Aorta (tissue), 5 donors: Measurements from ENCODE around the gene MAPT. TPM values are rescaled to one million over a fixed set of nuclear protein-coding genes. Genes with fewer than 3 reads are reported as not detected.

ENCODE experiments used
- ATAC-seq: fragments of 200-7000 bp; cut with Tn5 transposase; one replicate; pipeline ENCODE4 v1.9.1; 2022; ENCODE audit warnings: moderate library complexity; ENCODE audit not compliant: low FRiP score
- DNase-seq, 2 donors: peaks; one replicate each; pipeline ENCODE4 v3.0.0-alpha.2; 2020
- H3K27ac ChIP-seq, 2 donors: one replicate each; pipeline ENCODE4 v1.5.1; 2013; ENCODE audit warnings: low read length in 2 of 2, mild to moderate bottlenecking in 2 of 2, moderate library complexity in 2 of 2, control low read depth in 1 of 2, inconsistent platforms in 1 of 2, low read depth in 1 of 2
- H3K27me3 ChIP-seq, 2 donors: one replicate each; pipeline ENCODE4 v1.6.1; 2013; ENCODE audit warnings: control low read depth in 1 of 2, low read length in 1 of 2, mild to moderate bottlenecking in 1 of 2, moderate library complexity in 1 of 2; ENCODE audit not compliant: insufficient read depth in 2 of 2, control insufficient read depth in 1 of 2
- H3K36me3 ChIP-seq, 2 donors: one replicate each; pipeline ENCODE4 v1.6.1; 2013; ENCODE audit warnings: control low read depth in 1 of 2, low read length in 1 of 2, mild to moderate bottlenecking in 1 of 2; ENCODE audit not compliant: insufficient read depth in 2 of 2, control insufficient read depth in 1 of 2
- H3K4me1 ChIP-seq, 2 donors: one replicate each; pipeline ENCODE4 v1.6.1; 2013; ENCODE audit warnings: low read length in 2 of 2, control low read depth in 1 of 2, mild to moderate bottlenecking in 1 of 2, moderate library complexity in 1 of 2; ENCODE audit not compliant: insufficient read depth in 2 of 2, control insufficient read depth in 1 of 2
- H3K4me3 ChIP-seq, 2 donors: one replicate each; pipeline ENCODE4 v1.5.1; 2013; ENCODE audit warnings: low read length in 2 of 2, control low read depth in 1 of 2, mild to moderate bottlenecking in 1 of 2
- H3K9me3 ChIP-seq: one replicate; pipeline ENCODE4 v1.6.1; 2013; ENCODE audit warnings: mild to moderate bottlenecking, low read length; ENCODE audit not compliant: control insufficient read depth
- WGBS, 2 donors: extraction: QIAGEN DNeasy Blood & Tissue Kit; methylation state at CpG; one replicate each; pipeline ENCODE4 v1.1.7; 2013; 5-methylcytosine and 5-hydroxymethylcytosine counted together
- intact Hi-C, 2 donors: fragments of 100-400 bp; cut with DNase I; formaldehyde crosslinking; loops; one replicate each; pipeline versions ENCODE4 v1.14.2 to v1.15.0; 2022
- polyA plus RNA-seq, 2 donors: library from polyadenylated mRNA; stranded (reverse); fragments of 200-250 nt; gene quantifications; one replicate each; pipeline ENCODE4 v1.2.3, GENCODE V29; 2013
- total RNA-seq, 2 donors: library from RNA; stranded (reverse); fragmentation: NEBNext Ultra II Directional; extraction: Animal tissue kit (Norgen Biotek cat#: 25700); gene quantifications; one replicate each; pipeline ENCODE4 v1.2.1, GENCODE V29; 2021
- donor health status: healthy with polysubstance abuse.
- donor health status: Bipolar disorder and iron deficiency.
- donor health status: DM: no; HTN: no; CAD: no.
- donor health status: DM: no; HTN: no; CAD: no.
- donor health status: DM: yes; HTN: yes; CAD: no.

Gene MAPT
- total and polyA plus RNA-seq, 4 donors, result 0.13 to 3.9 (median 0.90) TPM

DNA sequence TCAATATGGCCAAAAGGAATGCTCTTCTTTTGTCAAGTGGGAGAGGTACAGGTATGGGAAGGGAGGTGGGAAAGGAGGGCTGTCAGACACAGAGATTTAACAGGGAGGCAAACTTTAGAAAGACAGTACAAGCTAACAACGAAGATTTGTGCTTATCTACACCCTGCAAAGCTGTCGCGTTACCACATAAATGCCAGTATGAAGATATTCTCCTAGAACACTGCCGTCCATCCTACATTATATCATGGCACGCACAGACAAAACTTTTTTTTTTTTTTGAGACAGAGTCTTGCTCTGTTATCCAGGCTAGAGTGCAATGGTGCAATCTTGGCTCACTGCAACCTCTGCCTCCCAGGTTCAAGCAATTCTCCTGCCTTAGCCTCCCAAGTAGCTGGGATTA, 155.3 kb downstream of the MAPT start:
- no peaks in the 10 kb centered on the region for H3K9me3 ChIP-seq
- DNase-seq (no peak), ATAC-seq (no peak)
- no peaks in the 10 kb centered on the region for H3K4me1 ChIP-seq
- no peak overlapping the region for H3K4me3 ChIP-seq
- peaks cover 3 to 4% of the 10 kb centered on the region in 2 donors for H3K36me3 ChIP-seq
- 96 to 97% methylated on average over 5 of the region's 5 CpGs for WGBS, 2 donors
- H3K27me3 ChIP-seq, result no peaks in the 10 kb centered on the region
- intact Hi-C loops, result loop anchor here in 1 of 2 donors (5.0 kb wide), 1 partner anchor 143 kb away; the partner anchor contains the start of gene KANSL1
- no peak overlapping the region for H3K27ac ChIP-seq

DNA sequence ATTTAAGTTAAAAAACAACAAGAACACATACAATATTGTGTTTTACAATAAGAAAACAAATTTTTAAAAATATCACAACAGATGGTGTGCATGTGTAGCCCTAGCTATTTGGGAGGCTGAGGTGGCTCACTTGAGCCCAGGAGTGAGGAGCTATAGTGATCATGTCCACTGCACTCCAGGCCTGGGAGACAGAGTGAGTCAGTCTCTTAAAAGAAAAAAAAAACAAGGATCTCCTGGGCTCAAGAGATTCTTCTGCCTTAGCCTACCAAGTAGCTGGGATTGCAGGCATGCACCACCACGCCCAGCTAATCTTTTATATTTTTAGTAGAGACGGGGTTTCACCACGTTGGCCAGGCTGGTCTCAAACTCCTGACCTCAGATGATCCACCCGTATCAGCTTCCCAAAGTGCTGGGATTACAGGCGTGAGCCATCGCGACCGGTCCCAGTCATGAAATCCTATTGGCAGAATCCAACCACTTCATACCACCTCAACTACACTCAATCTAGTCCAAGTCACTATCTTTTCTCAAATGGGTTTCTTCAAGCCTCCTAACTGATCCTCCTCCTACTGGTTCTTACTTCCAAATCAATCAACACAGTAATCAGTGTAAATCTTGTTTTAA, 159.7 kb downstream of the MAPT start:
- peak; percentile 56 for ATAC-seq
- intact Hi-C loops, result no loop called here
- Histone ChIP-seq H3K36me3 (peaks cover 2 to 4% of the 10 kb centered on the region in 2 donors), H3K4me3 (no peak overlapping the region), H3K27ac (no peak overlapping the region), H3K4me1 (no peaks in the 10 kb centered on the region), H3K9me3 (no peaks in the 10 kb centered on the region), H3K27me3 (no peaks in the 10 kb centered on the region)
- DNase-seq, result no peak
- 86 to 91% methylated on average over 8 of the region's 8 CpGs for WGBS, 2 donors

DNA sequence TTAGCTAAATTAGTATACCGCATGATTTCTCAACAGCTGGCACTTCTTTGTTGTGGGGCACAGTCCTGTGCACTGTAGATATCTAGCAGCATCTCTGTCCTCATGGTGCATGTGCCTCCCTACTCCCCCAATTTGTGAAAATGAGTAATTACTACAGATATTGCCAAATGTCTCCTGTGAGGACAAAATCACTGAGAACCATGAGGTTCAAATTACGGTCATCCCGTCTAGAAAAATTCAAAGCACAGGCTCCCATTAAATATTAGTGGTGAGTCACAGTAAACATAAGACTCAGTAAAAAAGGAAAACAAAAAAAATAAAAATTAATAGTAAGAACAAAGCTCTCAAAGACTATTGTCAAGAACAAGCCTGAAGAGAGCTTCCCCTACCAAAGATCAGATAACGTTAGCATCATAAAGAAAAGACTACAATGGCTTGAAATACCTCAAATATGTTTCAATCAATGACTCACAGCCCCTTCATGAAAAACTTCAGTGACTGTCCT, 162.5 kb downstream of the MAPT start:
- H3K4me3 ChIP-seq, result no peak overlapping the region
- 68 to 77% methylated on average over 4 of the region's 4 CpGs for WGBS, 2 donors
- H3K27me3 ChIP-seq, result no peaks in the 10 kb centered on the region
- DNase-seq, result no peak
- H3K4me1 ChIP-seq, result no peaks in the 10 kb centered on the region
- no peak overlapping the region for H3K27ac ChIP-seq
- H3K36me3 ChIP-seq, result no peaks in the 10 kb centered on the region
- peak; percentile 33 for ATAC-seq
- no peaks in the 10 kb centered on the region for H3K9me3 ChIP-seq
- intact Hi-C loops, result no loop called here

DNA sequence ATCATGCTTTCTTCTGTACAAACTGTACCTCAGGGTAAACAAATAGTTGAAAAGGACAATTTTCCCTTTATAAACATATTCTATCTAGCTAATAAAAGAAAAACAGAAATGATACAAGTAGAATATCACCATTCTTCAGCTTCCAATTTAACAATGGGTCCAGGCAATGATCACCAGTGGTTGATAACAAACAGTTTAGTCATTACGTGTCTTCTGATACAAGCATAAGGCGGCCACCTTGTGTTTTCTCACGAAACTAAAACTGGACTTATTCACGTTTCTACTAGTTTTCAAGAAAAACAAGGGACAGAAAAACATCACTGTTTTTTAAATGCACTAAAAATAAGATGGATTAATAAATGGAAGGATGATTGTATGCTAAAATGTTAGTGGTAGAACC, 163.0 kb downstream of the MAPT start:
- no peak overlapping the region for H3K27ac ChIP-seq
- H3K27me3 ChIP-seq, result no peaks in the 10 kb centered on the region
- no peak overlapping the region for H3K4me3 ChIP-seq
- H3K9me3 ChIP-seq, result no peaks in the 10 kb centered on the region
- 83% methylated on average over 4 of the region's 4 CpGs for WGBS, 2 donors
- DNase-seq, result no peak
- intact Hi-C loops, result no loop called here
- no peaks in the 10 kb centered on the region for H3K36me3 ChIP-seq
- H3K4me1 ChIP-seq, result no peaks in the 10 kb centered on the region
- ATAC-seq, result no peak

DNA sequence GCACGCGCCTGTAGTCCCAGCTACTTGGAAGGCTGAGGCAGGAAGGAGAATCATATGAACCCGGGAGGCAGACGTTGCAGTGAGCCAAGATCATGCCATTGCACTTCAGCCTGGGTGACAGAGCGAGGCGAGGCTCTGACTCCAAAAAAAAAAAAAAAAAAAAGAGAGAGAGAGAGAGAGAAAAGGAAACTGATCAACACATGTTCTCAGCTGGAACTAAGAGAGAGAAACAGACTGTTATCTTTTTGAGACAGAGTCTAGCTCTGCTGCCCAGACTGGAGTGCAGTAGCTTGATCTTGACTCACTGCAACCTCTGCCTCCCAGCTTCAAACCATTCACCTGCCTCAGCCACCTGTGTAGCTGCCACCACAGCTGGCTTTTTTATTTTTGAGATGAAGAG, 165.1 kb downstream of the MAPT start:
- no peak for ATAC-seq
- H3K36me3 ChIP-seq, result no peaks in the 10 kb centered on the region

DNA sequence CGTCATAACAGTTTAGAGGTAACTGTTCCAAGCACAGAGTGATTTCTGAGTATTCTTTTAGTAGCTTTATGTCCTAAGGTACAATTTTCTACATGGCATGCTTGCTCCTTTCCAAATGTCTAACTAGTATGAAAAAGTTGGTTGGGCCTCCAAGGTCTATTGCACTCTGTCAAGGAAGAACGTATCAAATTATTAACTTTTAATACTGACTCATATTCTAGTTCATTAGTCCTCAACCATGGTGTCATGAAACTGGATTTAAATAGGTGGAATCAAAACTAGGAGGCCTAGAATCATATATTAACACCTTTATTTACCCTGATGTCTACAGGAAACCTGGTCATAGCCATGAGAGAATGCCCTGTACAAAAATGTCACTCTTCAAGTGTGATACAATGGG, 166.1 kb downstream of the MAPT start:
- Histone ChIP-seq H3K4me3 (no peak overlapping the region), H3K36me3 (peaks cover 0 to 3% of the 10 kb centered on the region in 2 donors), H3K9me3 (no peaks in the 10 kb centered on the region), H3K27me3 (no peaks in the 10 kb centered on the region), H3K4me1 (no peaks in the 10 kb centered on the region), H3K27ac (no peak overlapping the region)
- WGBS, 2 donors, result 72 to 78% methylated on average over 2 of the region's 2 CpGs
- intact Hi-C loops, result loop anchor here in 1 of 2 donors (10.0 kb wide), 1 partner anchor 64 kb away; no protein-coding TSS in a partner anchor
- no peak for ATAC-seq
- no peak for DNase-seq

More for the DNA sequence above, 165.1 kb downstream of the MAPT start:
- Histone ChIP-seq H3K27ac (no peak overlapping the region), H3K4me1 (no peaks in the 10 kb centered on the region), H3K4me3 (no peak overlapping the region), H3K27me3 (no peaks in the 10 kb centered on the region), H3K9me3 (no peaks in the 10 kb centered on the region)
- intact Hi-C loops, result no loop called here
- DNase-seq, result no peak
- 42 to 52% methylated on average over 6 of the region's 6 CpGs for WGBS, 2 donors

DNA sequence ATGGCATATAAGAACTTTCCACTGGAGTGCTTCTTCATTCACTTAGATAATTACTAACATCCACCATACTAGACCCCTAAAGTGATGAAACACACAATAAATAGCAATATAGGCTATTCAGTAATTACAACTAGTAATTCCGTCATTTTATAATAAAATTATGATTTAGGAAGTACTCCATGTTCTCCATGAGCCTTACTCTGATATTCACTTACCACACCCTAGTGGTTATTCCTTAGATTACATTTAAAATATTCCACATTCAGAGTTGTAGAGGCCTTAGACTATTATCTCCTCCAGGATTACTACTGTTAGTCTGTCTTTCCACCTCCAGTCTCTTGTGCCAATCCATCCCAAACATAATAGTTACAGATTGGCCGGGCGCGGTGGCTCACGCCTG, 167.1 kb downstream of the MAPT start:
- ATAC-seq, result no peak
- Histone ChIP-seq H3K27me3 (no peaks in the 10 kb centered on the region), H3K9me3 (no peaks in the 10 kb centered on the region), H3K27ac (no peak overlapping the region), H3K4me3 (no peak overlapping the region), H3K36me3 (peaks cover 0 to 6% of the 10 kb centered on the region in 2 donors), H3K4me1 (no peaks in the 10 kb centered on the region)
- intact Hi-C loops, result loop anchor here in 1 of 2 donors (10.0 kb wide), 1 partner anchor 63 kb away; no protein-coding TSS in a partner anchor
- WGBS, 2 donors, result 97 to 98% methylated on average over 5 of the region's 5 CpGs
- DNase-seq, result no peak

DNA sequence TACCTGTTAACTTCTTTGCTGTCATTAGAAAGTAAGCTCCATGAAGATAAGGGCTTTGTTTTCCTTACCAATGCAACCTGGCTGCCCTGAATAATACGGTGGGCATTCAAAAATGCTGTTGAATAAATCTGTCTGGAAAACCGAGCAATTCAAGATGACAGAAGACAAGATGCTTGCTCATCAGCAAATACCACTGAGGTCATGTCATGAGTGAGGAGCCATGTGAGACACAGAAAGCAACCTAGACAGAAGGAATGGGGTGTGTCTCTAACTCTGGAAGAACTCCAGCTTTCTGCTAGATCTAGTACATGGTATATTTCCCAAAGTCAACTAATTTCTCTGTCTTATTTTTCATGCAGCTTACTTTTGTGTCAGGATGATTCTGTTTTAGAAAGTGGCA, 168.9 kb downstream of the MAPT start:
- intact Hi-C loops, result loop anchor here in 1 of 2 donors (10.0 kb wide), 1 partner anchor 62 kb away; no protein-coding TSS in a partner anchor
- Histone ChIP-seq H3K4me1 (no peaks in the 10 kb centered on the region), H3K36me3 (peaks cover 0 to 6% of the 10 kb centered on the region in 2 donors), H3K27me3 (no peaks in the 10 kb centered on the region), H3K4me3 (no peak overlapping the region), H3K27ac (no peak overlapping the region), H3K9me3 (no peaks in the 10 kb centered on the region)
- 55 to 72% methylated on average over 2 of the region's 2 CpGs for WGBS, 2 donors
- DNase-seq, result no peak
- no peak for ATAC-seq

DNA sequence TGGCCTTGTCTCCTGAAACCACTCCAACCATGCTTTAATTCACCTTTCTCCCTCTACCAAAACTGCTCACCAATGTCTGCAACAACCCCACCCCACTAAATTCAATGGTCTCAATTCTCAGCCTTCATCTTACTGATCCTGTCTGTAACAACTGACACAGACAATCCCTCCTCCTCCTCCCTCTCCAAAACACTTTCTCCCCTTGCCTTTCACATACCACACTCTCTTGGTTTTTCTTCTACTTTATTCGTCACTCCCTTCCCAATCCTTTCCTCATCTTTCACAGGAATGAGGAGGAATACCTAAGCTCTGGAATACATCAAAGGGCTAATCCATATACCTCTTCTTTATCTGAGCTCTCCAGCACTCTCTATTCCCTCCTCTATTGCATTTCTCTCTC, 170.1 kb downstream of the MAPT start:
- intact Hi-C loops, result loop anchor here in 1 of 2 donors (10.0 kb wide), 1 partner anchor 60 kb away; no protein-coding TSS in a partner anchor
- ATAC-seq (no peak), DNase-seq (no peak)
- Histone ChIP-seq H3K4me1 (no peaks in the 10 kb centered on the region), H3K27me3 (no peaks in the 10 kb centered on the region), H3K9me3 (no peaks in the 10 kb centered on the region), H3K4me3 (no peak overlapping the region), H3K36me3 (peaks cover 0 to 6% of the 10 kb centered on the region in 2 donors), H3K27ac (peak overlapping the region in 1 of 2 donors; percentile 17)
- WGBS, 2 donors, result 87 to 93% methylated on average over 1 of the region's 1 CpG
